GM12878 (cell line): Measurements from ENCODE around the gene FAM83D. TPM values are rescaled to one million over a fixed set of nuclear protein-coding genes. Genes with fewer than 3 reads are reported as not detected.

ENCODE experiments used
- ATAC-seq: fragments of 200-7000 bp; cut with Tn5 transposase; 3 replicates; pipeline ENCODE4 v1.9.1; 2020; ENCODE audit warnings: mild to moderate bottlenecking, moderate library complexity
- BruUV-seq: library from RNA; stranded (reverse); fragments of 400-500 nt; replicated peaks from 2 replicates; lab custom pipeline; 2021; lab: Mats Ljungman, UMichigan
- CTCF ChIA-PET: fragments of 300-600 bp; sonication (Branson Sonifier 250); formaldehyde crosslinking; extraction: SDS; loops from one replicate; lab custom pipeline; 2021; ENCODE audit warnings: inconsistent platforms; lab: Yijun Ruan, JAX
- POLR2A ChIA-PET: fragments of 350-600 bp; formaldehyde crosslinking; extraction: SDS; loops from one replicate; lab custom pipeline; 2021; ENCODE audit warnings: inconsistent platforms; lab: Charles Lee
- RAD21 ChIA-PET: fragments of 300-600 bp; sonication (Branson Sonifier 250); formaldehyde crosslinking; loops from one replicate; lab custom pipeline; 2023; ENCODE audit warnings: antibody characterized with exemption; ENCODE audit not compliant: unreplicated experiment; lab: Charles Lee
- SMC1A ChIA-PET: fragments of 300-600 bp; sonication (Branson Sonifier 250); formaldehyde crosslinking; loops from one replicate; lab custom pipeline; 2023; ENCODE audit not compliant: unreplicated experiment, uncharacterized antibody; lab: Charles Lee
- DNase-seq: peaks from one replicate; pipeline ENCODE4 v3.0.0-alpha.2; 2011; ENCODE audit warnings: low read depth, low spot score
- FAIRE-seq: peaks from 3 replicates; lab custom pipeline; 2011; peaks lifted over from hg19 to GRCh38; lab: Jason Lieb, UNC
- H2AFZ ChIP-seq: 2 replicates; pipeline ENCODE4 v1.6.0; 2011; ENCODE audit warnings: low read depth, low read length, control low read depth; ENCODE audit not compliant: control insufficient read depth
- H3K27ac ChIP-seq: 2 replicates; pipeline ENCODE4 v1.5.1; 2011; ENCODE audit warnings: control low read depth; ENCODE audit not compliant: control insufficient read depth, insufficient read depth
- H3K27me3 ChIP-seq, 2 experiments: replicated peaks in 1 of 2; 2 replicates each; pipeline versions ENCODE4 v1.6.0 to v1.6.1; 2011; ENCODE audit warnings: low read length in 1 of 2; ENCODE audit not compliant: control insufficient read depth in 2 of 2, insufficient read depth in 2 of 2
- H3K36me3 ChIP-seq, 2 experiments: 2 replicates each; pipeline ENCODE4 v1.5.1; 2011; ENCODE audit warnings: low read length in 1 of 2; ENCODE audit not compliant: control insufficient read depth in 2 of 2, insufficient read depth in 2 of 2
- H3K4me1 ChIP-seq: 2 replicates; pipeline ENCODE4 v1.6.1; 2011; ENCODE audit warnings: mild to moderate bottlenecking, low read length, moderate library complexity, mixed read lengths; ENCODE audit not compliant: control insufficient read depth, insufficient read depth
- H3K4me2 ChIP-seq: 2 replicates; pipeline ENCODE4 v1.6.0; 2011; ENCODE audit warnings: control low read depth; ENCODE audit not compliant: control insufficient read depth, insufficient read depth
- H3K4me3 ChIP-seq: fragments of 200-600 bp; sonication (generic); 2 replicates; pipeline ENCODE4 v1.5.1; 2016
- H3K79me2 ChIP-seq: 2 replicates; pipeline ENCODE4 v1.6.0; 2011; ENCODE audit warnings: low read length; ENCODE audit not compliant: control insufficient read depth, insufficient read depth
- H3K9ac ChIP-seq: 2 replicates; pipeline ENCODE4 v1.8.0; 2011; ENCODE audit warnings: low read length, control low read depth, mixed read lengths; ENCODE audit not compliant: control insufficient read depth, insufficient read depth
- H3K9me3 ChIP-seq: replicated peaks from 3 replicates; pipeline ENCODE4 v1.5.1; 2011; ENCODE audit warnings: mild to moderate bottlenecking, low read length; ENCODE audit not compliant: control insufficient read depth, insufficient read depth
- H4K20me1 ChIP-seq: 2 replicates; pipeline ENCODE4 v1.6.0; 2011; ENCODE audit not compliant: control insufficient read depth, insufficient read depth
- BACH1 ChIP-seq: fragments of 450-650 bp; IDR thresholded peaks from 2 replicates; pipeline ENCODE4 v1.6.1; 2017; ENCODE audit warnings: mild to moderate bottlenecking, borderline replicate concordance
- BCL3 ChIP-seq: IDR thresholded peaks from 2 replicates; pipeline ENCODE4 v1.6.1; 2011; ENCODE audit warnings: borderline replicate concordance, low read depth, mild to moderate bottlenecking, moderate library complexity, low read length; ENCODE audit not compliant: insufficient read depth, poor library complexity, severe bottlenecking
- BRCA1 ChIP-seq: IDR thresholded peaks from 2 replicates; pipeline ENCODE4 v1.6.1; 2011; ENCODE audit warnings: low read depth, low read length, improper control_type of control experiment
- CHD1 ChIP-seq: IDR thresholded peaks from 2 replicates; pipeline ENCODE4 v1.6.1; 2012; ENCODE audit warnings: low read depth, low read length, improper control_type of control experiment
- CUX1 ChIP-seq: IDR thresholded peaks from 2 replicates; pipeline ENCODE4 v1.6.1; 2012; ENCODE audit warnings: improper control_type of control experiment, low read depth, low read length; ENCODE audit not compliant: insufficient replicate concordance
- DPF2 ChIP-seq: fragments of 450-650 bp; IDR thresholded peaks from 2 replicates; pipeline ENCODE4 v1.6.1; 2017; ENCODE audit warnings: mild to moderate bottlenecking
- FOXK2 ChIP-seq: fragments of 450-650 bp; IDR thresholded peaks from 2 replicates; pipeline ENCODE4 v1.6.1; 2017; ENCODE audit warnings: mild to moderate bottlenecking, moderate library complexity
- GABPA ChIP-seq: IDR thresholded peaks from 2 replicates; pipeline ENCODE4 v1.6.1; 2014; ENCODE audit warnings: antibody characterized with exemption, low read depth, mild to moderate bottlenecking, inconsistent platforms
- HCFC1 ChIP-seq: fragments of 150-350 bp; IDR thresholded peaks from 2 replicates; pipeline ENCODE4 v1.6.1; 2014; ENCODE audit warnings: low read length
- RFX5 ChIP-seq: IDR thresholded peaks from 2 replicates; pipeline ENCODE4 v1.6.1; 2011; ENCODE audit warnings: low read depth, low read length, improper control_type of control experiment
- SMAD1 ChIP-seq: fragments of 450-650 bp; IDR thresholded peaks from 2 replicates; pipeline ENCODE4 v1.6.1; 2018; ENCODE audit warnings: mild to moderate bottlenecking, low read depth; ENCODE audit not compliant: partially characterized antibody
- SREBF1 ChIP-seq: IDR thresholded peaks from 2 replicates; pipeline ENCODE4 v1.6.1; 2012; ENCODE audit warnings: mild to moderate bottlenecking, low read length
- ZSCAN29 ChIP-seq: fragments of 450-650 bp; IDR thresholded peaks from 2 replicates; pipeline ENCODE4 v1.6.1; 2017; ENCODE audit warnings: mild to moderate bottlenecking, moderate library complexity
- WGBS: methylation state at CpG from one replicate; pipeline ENCODE4 v1.1.6; 2016; ENCODE audit warnings: low lambda C conversion rate; ENCODE audit not compliant: insufficient replicate concordance, insufficient coverage; ENCODE audit errors: missing lambda C conversion rate; 5-methylcytosine and 5-hydroxymethylcytosine counted together
- in situ Hi-C: fragments of 300-500 bp; cut with MboI; formaldehyde crosslinking; loops from 9 replicates; pipeline ENCODE4 v1.14.3; 2018; ENCODE audit warnings: mixed read lengths
- intact Hi-C: fragments of 100-400 bp; cut with micrococcal nuclease; formaldehyde crosslinking; loops from one replicate; pipeline ENCODE4 v1.14.2; 2022; ENCODE audit not compliant: unreplicated experiment
- polyA plus RNA-seq, 11 experiments: library from polyadenylated mRNA; depleted of rRNA in 4 of 11; unstranded in 6 of 11; stranded (reverse) in 5 of 11; fragments of >200 nt; fragmentation: Nextera tagmentation in 4 of 11; fragmentation: Illumina TruSeq in 1 of 11; extraction: Ambion mirVana in 4 of 11; extraction: Trizol in 1 of 11; gene quantifications; 1 replicate in 1 of 11; 2 replicates in 10 of 11; pipeline versions ENCODE4 v1.2.1 to v1.2.3, GENCODE V29; 2011 to 2016; ENCODE audit warnings: inconsistent platforms in 2 of 11, missing spikeins in 2 of 11, low read depth in 1 of 11
- total RNA-seq, 4 experiments: library from RNA; depleted of rRNA in 3 of 4; stranded (reverse); fragments of >200 nt in 3 of 4; fragmentation: Illumina TruSeq in 1 of 4; extraction: Trizol in 1 of 4; gene quantifications; 2 replicates each; pipeline versions ENCODE4 v1.2.1 to v1.2.3, GENCODE V29; 2013 to 2021

The FAM83D gene
- total and polyA plus RNA-seq, 10 of the 15 experiments (the other 5 are each of a cell fraction or from before 2014, with no cell fraction given): 4.5 to 34.8 (median 19.2) TPM

DNA sequence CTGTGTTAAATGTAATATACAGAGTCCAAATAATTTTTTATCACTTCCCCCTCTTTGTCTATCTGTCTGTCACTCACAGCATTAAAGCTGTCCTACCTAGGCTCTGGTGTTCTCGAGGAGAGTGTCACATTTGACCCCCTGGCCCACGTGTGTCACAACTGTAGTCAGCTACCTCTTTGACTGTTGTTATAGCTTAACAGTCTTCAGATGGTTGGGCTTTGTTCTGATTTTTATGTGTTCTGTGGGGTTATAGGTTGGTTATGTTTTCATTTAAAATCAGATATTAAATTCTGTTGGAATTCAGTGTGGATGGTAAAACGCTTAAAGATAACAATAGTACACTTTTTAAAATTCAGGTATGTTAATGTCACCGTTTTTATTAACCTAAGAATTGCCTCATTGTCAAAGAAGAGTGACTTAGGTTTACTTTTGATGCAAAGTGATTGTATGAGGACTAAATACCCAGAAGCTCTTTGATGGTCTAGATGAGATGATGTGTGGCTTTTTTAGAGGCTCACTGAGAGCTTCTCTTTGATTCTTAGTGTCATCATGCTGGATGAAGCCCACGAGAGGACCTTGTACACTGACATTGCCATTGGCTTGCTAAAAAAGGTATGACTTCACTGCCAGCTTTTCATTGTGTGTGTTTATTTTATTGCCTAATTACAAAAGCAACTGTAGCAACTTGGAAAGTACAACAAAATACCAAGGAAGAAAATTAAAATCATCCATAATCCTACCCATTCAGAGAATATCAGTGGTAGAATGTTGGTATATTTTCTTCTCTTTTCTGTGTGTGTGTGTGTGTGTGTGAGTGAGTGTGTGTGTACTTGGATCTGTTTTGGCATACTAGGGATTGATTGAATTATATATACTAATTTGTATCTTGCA, 65.8 kb downstream of the FAM83D start (continued):
- TF ChIP-seq CHD1 (no peak), GABPA (no peak), FOXK2 (no peak), BACH1 (no peak), BCL3 (no peak), HCFC1 (no peak)
- TF ChIP-seq, all 136 proteins: peak for 0

DNA sequence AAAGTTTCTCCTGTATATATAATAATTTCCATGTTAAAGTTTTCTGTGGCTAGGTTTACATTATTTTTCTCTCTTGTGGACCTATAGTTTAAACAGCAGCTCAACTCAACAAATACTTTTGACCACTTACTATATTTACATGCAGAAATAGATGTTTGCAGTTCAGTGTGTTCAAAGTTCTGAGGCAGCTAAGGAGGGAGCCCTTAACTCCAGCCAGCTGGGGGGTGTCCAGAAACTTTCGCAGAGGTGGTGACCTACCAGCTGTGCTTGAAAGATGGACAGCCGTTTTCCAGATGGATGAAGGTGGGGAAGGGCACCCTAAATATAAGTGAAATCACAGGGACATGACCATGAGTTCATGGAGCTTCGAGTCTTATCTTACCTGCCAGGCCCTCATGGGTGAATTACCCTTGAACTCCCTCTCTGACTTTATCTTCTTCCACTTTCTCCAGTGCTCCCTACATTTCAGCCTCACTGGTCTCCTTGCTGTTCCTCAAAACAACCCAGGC, 69.4 kb downstream of the FAM83D start:
- no peak overlapping the region for H3K27ac ChIP-seq
- ATAC-seq: no peak
- H3K27me3 ChIP-seq: no peaks in the 10 kb centered on the region
- no peaks in the 10 kb centered on the region for H3K9me3 ChIP-seq
- RAD21 ChIA-PET: interaction anchor here (0.6 to 9.0 kb wide), 11 partner anchors 8 to 152 kb away, joined by 3 to 109 read pairs (median 9); partner anchors contain the start of gene DHX35
- intact Hi-C loops (loop anchor here (2.0 kb wide), 1 partner anchor 23 kb away; no protein-coding TSS in a partner anchor), in situ Hi-C loops (no loop called here)
- no peak for FAIRE-seq
- H2AFZ ChIP-seq: no peak overlapping the region
- peaks cover 14% of the 10 kb centered on the region for H3K4me1 ChIP-seq
- peaks cover 0 to 9% of the 10 kb centered on the region in 2 experiments; a peak in 3 of 4 replicates for H3K36me3 ChIP-seq
- no peak overlapping the region for H3K4me3 ChIP-seq
- CTCF ChIA-PET: interaction anchor here (0.7 to 7.4 kb wide), 14 partner anchors 7 to 265 kb away, joined by 3 to 94 read pairs (median 4); partner anchors contain the start of genes DHX35 and FAM83D
- no peaks in the 10 kb centered on the region for H3K79me2 ChIP-seq
- no peak for DNase-seq
- H3K9ac ChIP-seq: no peak overlapping the region
- 96% methylated on average over 3 of the region's 3 CpGs for WGBS
- POLR2A ChIA-PET: interaction anchor here (1.3 to 5.9 kb wide), 4 partner anchors 8 to 32 kb away, joined by 4 to 48 read pairs (median 22); partner anchors contain the start of gene DHX35
- SMC1A ChIA-PET: interaction anchor here (0.6 to 7.8 kb wide), 8 partner anchors 9 to 74 kb away, joined by 3 to 93 read pairs (median 10); partner anchors contain the start of gene DHX35
- BruUV-seq: no TSS peak
- no peaks in the 10 kb centered on the region for H4K20me1 ChIP-seq
- H3K4me2 ChIP-seq: no peak overlapping the region
- TF ChIP-seq BACH1 (no peak), BRCA1 (no peak), ZSCAN29 (no peak), SREBF1 (no peak), DPF2 (no peak), CUX1 (no peak), SMAD1 (no peak), RFX5 (no peak)
